ENCODE results near the gene SRP9. TPM values are rescaled to one million over a fixed set of nuclear protein-coding genes. Genes with fewer than 3 reads are reported as not detected.

SRP9 gene
- total and polyA plus RNA-seq, 2 experiments from 2014 or later = 640 to 728 TPM

- peaks cover 14% of the 10 kb centered on the region for H3K4me1 Mint-ChIP-seq
- no peaks in the 10 kb centered on the region for H3K36me3 ChIP-seq (ENCODE audit: insufficient read depth)
- no peaks in the 10 kb centered on the region for H3K4me1 ChIP-seq (ENCODE audit: insufficient read depth)
- no peak overlapping the region for H3K27ac Mint-ChIP-seq
- 0 out of 2 replicates have a peak overlapping the region, but pooled peaks have one; percentile 59 for H2AFZ ChIP-seq
- no peak for DNase-seq (ENCODE audit: low spot score)
- H3K79me2 ChIP-seq (replicated peaks; ENCODE audit: insufficient read depth) = no peaks in the 10 kb centered on the region
- H3K9me2 ChIP-seq (ENCODE audit: insufficient read depth) = no peaks in the 10 kb centered on the region
- H3K36me3 Mint-ChIP-seq (ENCODE audit: low read depth) = no peaks in the 10 kb centered on the region
- H3K27ac ChIP-seq (ENCODE audit: low read depth) = no peak overlapping the region
- no peaks in the 10 kb centered on the region for H3K27me3 ChIP-seq (ENCODE audit: insufficient read depth)
- no peak overlapping the region for H3K4me3 ChIP-seq
- ATAC-seq = no peak
- no peaks in the 10 kb centered on the region for H3K9me3 Mint-ChIP-seq
- H3K27me3 Mint-ChIP-seq (ENCODE audit: insufficient read depth, low read depth, poor library complexity) = peaks cover 2% of the 10 kb centered on the region
- TF ChIP-seq ETS1 (IDR thresholded peaks at IDR 0.05) (no peak), POLR2AphosphoS5 (IDR thresholded peaks at IDR 0.05; ENCODE audit: low read depth) (no peak)
- no peak overlapping the region for H3K4me3 Mint-ChIP-seq
- H4K20me1 ChIP-seq (replicated peaks; ENCODE audit: insufficient read depth) = no peaks in the 10 kb centered on the region
- H3F3A ChIP-seq (replicated peaks; ENCODE audit: low read depth) = no peaks in the 10 kb centered on the region
- H3K4me2 ChIP-seq = no peak overlapping the region
These were observed 44.4 kb upstream of the SRP9 start for GRCh38 chr1:225733254-225733653.

GRCh38 chr1:225735252-225736149 lies 42.1 kb upstream of the SRP9 start:
- Mint-ChIP-seq H3K4me3 (no peak overlapping the region), H3K9me3 (no peaks in the 10 kb centered on the region), H3K36me3 (ENCODE audit: low read depth) (no peaks in the 10 kb centered on the region), H3K27ac (no peak overlapping the region), H3K27me3 (ENCODE audit: insufficient read depth, low read depth, poor library complexity) (peaks cover 4% of the 10 kb centered on the region), H3K4me1 (peaks cover 20% of the 10 kb centered on the region)
- Histone ChIP-seq H4K20me1 (replicated peaks; ENCODE audit: insufficient read depth) (no peaks in the 10 kb centered on the region), H3K4me3 (no peak overlapping the region), H3F3A (replicated peaks; ENCODE audit: low read depth) (no peaks in the 10 kb centered on the region), H3K36me3 (ENCODE audit: insufficient read depth) (no peaks in the 10 kb centered on the region), H3K79me2 (replicated peaks; ENCODE audit: insufficient read depth) (no peaks in the 10 kb centered on the region), H2AFZ (no peak overlapping the region; the same call in 1 of the 2 replicates), H3K27me3 (ENCODE audit: insufficient read depth) (peaks cover 16% of the 10 kb centered on the region), H3K27ac (ENCODE audit: low read depth) (no peak overlapping the region), H3K9me2 (ENCODE audit: insufficient read depth) (no peaks in the 10 kb centered on the region), H3K4me2 (no peak overlapping the region), H3K4me1 (ENCODE audit: insufficient read depth) (no peaks in the 10 kb centered on the region)
- DNase-seq (ENCODE audit: low spot score) = no peak
- no peak for ATAC-seq
- no peak for TF ChIP-seq EZH2phosphoT487 (IDR thresholded peaks at IDR 0.05; ENCODE audit: unreplicated experiment)
- TF ChIP-seq NANOG (IDR thresholded peaks at IDR 0.05; ENCODE audit: borderline replicate concordance) = no peak
- no peak for TF ChIP-seq ZNF331 (CRISPR knock-in tag; IDR thresholded peaks at IDR 0.05; ENCODE audit: low read depth)
- no peak for TF ChIP-seq CREB1 (CRISPR knock-in tag; IDR thresholded peaks at IDR 0.05; ENCODE audit: low read depth)
- no peak for TF ChIP-seq POLR2AphosphoS5 (IDR thresholded peaks at IDR 0.05; ENCODE audit: low read depth)
- no peak for TF ChIP-seq JUNB (IDR thresholded peaks at IDR 0.05; ENCODE audit: unreplicated experiment)
- TF ChIP-seq STAT1 (IDR thresholded peaks at IDR 0.05; ENCODE audit: unreplicated experiment) = no peak
- TF ChIP-seq CTCF (conservative IDR thresholded peaks at IDR 0.05; ENCODE audit: low read depth in 2 of 2) = no peak
- TF ChIP-seq ETS1 (IDR thresholded peaks at IDR 0.05) = no peak
- no peak for TF ChIP-seq REST (IDR thresholded peaks at IDR 0.05; ENCODE audit: unreplicated experiment)
- no peak for TF ChIP-seq EZH2 (IDR thresholded peaks at IDR 0.05; ENCODE audit: low read depth, unreplicated experiment)
- no peak for TF ChIP-seq ZNF114 (CRISPR knock-in tag; IDR thresholded peaks at IDR 0.05)

All from GM23338 (cell line).